HG03520 (cell line): ENCODE results near the gene CHTF18.

Experiments used
- ATAC-seq: cut with Tn5 transposase; IDR thresholded peaks from one replicate; pipeline ENCODE4 v1.9.1; 2021; ENCODE audit warnings: mild to moderate bottlenecking, moderate library complexity; ENCODE audit not compliant: unreplicated experiment

Gene CHTF18

GRCh38 chr16:790086-790485 lies 1.7 kb downstream of the CHTF18 start:
- ATAC-seq = no peak

DNA sequence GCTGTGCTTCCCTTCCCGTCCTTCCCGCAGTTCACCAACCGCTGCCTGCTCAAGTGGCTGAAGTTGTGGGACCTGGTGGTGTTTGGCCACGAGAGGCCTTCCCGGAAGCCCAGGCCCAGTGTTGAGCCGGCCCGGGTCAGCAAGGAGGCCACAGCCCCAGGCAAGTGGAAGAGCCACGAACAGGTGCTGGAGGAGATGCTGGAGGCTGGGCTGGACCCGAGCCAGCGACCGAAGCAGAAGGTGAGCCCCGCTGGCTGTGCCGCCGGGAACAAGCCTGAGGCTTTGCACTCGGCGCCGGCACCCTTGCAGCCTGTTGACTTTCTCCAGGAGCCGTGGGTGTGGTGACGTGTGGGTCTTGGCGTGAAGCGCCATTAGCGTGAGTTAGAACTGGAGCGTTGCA lies 2.7 kb downstream of the CHTF18 start:
- no peak for ATAC-seq

- no peak for ATAC-seq
Measured at GRCh38 chr16:792221-792995, 4.0 kb downstream of the CHTF18 start.

GRCh38 chr16:793414-793813 lies 5.0 kb downstream of the CHTF18 start:
- ATAC-seq = no peak

- ATAC-seq = no peak
Measured at GRCh38 chr16:794091-794822, 5.8 kb downstream of the CHTF18 start.

DNA sequence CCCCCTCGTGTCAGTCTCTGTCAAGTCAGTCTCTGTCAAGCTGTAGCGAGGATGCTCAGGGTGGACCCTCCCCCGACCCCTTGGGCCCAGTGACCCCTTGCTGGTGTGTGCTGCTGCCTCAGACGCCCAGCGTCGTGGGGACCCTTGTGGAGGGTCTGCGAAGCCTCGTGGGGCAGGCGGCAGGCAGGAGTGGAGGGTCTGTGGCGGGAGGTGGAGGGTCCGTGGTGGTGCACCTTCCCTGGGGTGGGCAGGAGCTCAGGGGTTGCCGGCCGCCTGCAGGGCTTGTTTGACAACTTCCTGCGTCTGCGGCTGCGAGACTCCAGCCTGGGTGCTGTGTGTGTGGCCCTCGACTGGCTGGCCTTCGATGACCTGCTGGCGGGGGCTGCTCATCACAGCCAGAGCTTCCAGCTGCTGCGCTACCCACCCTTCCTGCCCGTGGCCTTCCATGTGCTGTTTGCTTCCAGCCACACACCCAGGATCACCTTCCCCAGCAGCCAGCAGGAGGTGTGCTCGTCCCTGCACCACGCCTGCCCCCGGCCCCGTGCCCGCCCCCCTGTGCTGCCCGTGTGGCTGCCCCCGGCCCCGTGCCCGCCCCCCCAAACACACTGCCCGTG lies 6.5 kb downstream of the CHTF18 start:
- ATAC-seq = no peak

- no peak for ATAC-seq
Measured at GRCh38 chr16:795580-796229, 7.3 kb downstream of the CHTF18 start.

GRCh38 chr16:796296-797119 lies 8.1 kb downstream of the CHTF18 start:
- no peak for ATAC-seq

DNA sequence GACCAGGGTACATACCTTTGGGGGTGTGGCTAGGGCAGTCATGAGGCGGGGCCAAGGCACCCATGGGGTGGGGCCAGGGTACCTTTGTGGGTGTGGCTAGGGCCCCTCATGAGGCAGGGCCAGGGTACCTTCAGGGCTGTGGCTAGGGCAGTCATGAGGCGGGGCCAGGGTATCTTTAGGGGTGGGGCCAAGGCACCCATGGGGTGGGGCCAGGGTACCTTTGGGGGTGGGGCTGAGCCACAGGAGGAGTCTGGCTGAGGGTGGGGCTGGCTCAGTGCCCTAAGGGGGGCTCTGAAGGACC lies 8.7 kb downstream of the CHTF18 start:
- no peak for ATAC-seq

- ATAC-seq = no peak
Measured at GRCh38 chr16:797686-798085, 9.3 kb downstream of the CHTF18 start.

DNA sequence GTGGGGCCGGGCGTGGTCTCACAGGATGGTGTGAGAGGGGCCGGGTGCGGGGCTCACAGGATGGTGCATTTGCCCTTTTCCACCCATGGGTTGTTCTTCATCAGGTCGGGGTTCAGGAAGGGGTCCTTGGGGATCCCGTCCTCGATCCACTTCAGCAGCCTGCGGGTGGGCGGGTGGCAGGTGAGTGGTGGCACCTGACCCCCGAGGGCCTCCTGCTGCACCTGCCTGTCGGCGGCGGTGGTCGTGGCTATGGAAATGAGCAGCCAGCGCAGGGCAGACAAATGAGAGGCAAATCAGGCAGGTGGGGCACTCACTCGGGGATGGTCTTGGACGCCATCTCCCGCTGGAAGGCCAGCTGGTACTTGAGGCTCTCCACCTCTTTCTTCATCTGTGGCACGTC lies 10.2 kb downstream of the CHTF18 start:
- ATAC-seq = no peak

- no peak for ATAC-seq
Measured at GRCh38 chr16:799111-799947, 10.9 kb downstream of the CHTF18 start.

GRCh38 chr16:799948-800833 lies 11.8 kb downstream of the CHTF18 start, which contains the start of gene GNG13:
TSS of gene GNG13 (minus strand) at chr16:800734. CDS start at chr16:799077, 1,657 bp downstream.
- ATAC-seq = no peak

- ATAC-seq = no peak
Measured at GRCh38 chr16:800834-801511, 12.6 kb downstream of the CHTF18 start.

DNA sequence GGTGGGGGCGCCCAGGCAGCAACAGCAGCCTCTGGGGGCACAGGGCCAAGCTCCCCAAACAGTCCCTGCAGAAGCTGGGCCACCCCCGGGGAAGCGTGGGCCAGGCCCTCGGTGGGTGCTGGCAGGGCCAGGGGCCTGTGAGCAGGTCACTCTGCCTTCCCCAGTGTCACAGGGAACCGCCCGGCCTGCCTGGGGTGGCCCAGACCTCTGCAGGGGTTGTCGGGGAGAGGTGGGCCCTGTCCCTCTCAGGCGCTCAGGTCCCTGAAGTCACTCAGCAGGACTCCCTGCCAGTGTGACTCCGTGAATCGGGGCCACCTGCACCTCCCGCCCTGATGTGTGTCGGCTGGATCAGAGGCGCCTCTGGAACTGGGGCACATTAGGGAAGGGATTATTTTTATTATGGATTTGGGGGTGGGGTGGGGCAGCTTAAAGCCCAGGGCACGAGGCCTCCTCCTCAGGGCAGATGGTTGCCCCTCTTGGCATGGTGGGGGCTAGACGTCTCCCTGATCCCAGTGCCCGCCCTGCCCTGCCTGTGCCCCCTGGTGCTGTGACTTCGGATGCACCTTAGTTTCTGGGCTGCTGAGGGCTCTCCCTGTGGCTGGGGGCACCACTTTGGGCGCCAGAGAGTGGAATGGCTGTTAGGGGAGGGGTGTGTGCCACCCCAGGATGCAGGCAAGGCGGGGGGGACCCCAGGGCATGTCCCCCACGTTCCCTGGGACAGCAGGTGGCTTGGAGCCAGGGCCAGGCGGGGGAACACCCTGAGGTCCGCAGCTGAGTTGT lies 13.4 kb downstream of the CHTF18 start:
- ATAC-seq = no peak

- ATAC-seq = no peak
Measured at GRCh38 chr16:802461-802860, 14.0 kb downstream of the CHTF18 start.

DNA sequence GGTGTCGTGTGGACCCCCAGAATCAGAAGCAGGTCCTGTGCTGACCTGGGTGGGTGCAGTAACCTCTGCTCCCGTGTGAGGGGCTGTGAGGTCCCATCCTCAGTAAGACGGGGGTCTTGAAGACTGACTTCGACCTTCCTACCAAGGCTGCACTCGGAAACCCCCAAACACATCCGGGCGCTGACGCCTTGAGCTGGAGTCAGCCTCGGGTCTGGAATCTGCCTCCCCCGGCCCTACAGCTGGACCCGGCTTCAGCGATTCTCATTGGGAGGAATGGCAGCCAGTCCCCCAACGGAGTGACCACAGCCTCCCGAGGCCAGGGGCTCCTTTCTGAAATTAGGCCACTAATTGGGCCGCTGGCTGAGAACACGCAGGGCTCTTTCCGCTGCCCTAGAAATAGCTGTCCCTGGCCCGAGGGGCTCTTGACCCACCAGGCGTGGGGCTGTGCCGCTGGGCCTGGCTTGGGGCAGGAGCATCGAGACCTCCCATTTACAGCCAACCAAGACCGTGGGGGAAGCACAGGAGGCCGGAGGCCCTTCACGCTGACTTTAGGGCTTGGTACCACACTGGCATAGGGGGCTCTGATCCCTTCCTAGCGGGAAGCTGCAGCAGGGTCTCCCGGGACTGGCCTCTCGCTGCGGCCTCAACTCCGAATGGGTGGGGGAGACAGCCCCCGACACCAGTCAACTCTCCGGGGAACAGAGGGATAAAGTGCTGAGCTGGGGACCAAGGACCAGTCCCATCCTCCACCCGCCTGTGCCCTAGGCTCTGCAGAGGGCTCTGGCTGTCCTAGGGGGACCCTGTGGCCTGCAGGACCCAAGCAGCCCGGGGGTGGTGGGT lies 14.7 kb downstream of the CHTF18 start:
- no peak for ATAC-seq
